ENCODE results near the gene NHP2.
"Not testable (repeated sequence)": the region's sequence is repeated elsewhere in the genome, so short reads cannot be mapped to it uniquely, and the experiment has no call there.

The NHP2 gene

GRCh38 chr5:178153530-178154340 is at the start of gene NHP2:
Gene NHP2, minus strand, starts transcription at chr5:178153885. Its CDS starts 68 bp downstream, at chr5:178153817.
- DNase-seq = peak; percentile 95

- DNase-seq = no peak
Observed at GRCh38 chr5:178202541-178202940, 48.9 kb upstream of the NHP2 start.

- DNase-seq = no peak
Observed at GRCh38 chr5:178201927-178202235, 48.2 kb upstream of the NHP2 start.

- DNase-seq = no peak
Observed at GRCh38 chr5:178201221-178201926, 47.7 kb upstream of the NHP2 start.

- DNase-seq = peak; percentile 36
Observed at GRCh38 chr5:178199581-178200434, 46.1 kb upstream of the NHP2 start.

- DNase-seq = no peak
Observed at GRCh38 chr5:178198706-178199105, 45.0 kb upstream of the NHP2 start.

- not testable (repeated sequence) for DNase-seq
Observed at GRCh38 chr5:178198151-178198550, 44.5 kb upstream of the NHP2 start.

GRCh38 chr5:178196986-178197385 is 43.3 kb upstream of the NHP2 start:
- no peak for DNase-seq

- no peak for DNase-seq
Observed at GRCh38 chr5:178196281-178196812, 42.7 kb upstream of the NHP2 start.

- DNase-seq = no peak
Observed at GRCh38 chr5:178194026-178194425, 40.3 kb upstream of the NHP2 start.

GRCh38 chr5:178193251-178193809 is 39.6 kb upstream of the NHP2 start:
- no peak for DNase-seq

- DNase-seq = no peak
Observed at GRCh38 chr5:178192787-178193186, 39.1 kb upstream of the NHP2 start.

GRCh38 chr5:178192244-178192643 is 38.6 kb upstream of the NHP2 start:
- no peak for DNase-seq

- no peak for DNase-seq
Observed at GRCh38 chr5:178191661-178192060, 38.0 kb upstream of the NHP2 start.

GRCh38 chr5:178189433-178189832 is 35.7 kb upstream of the NHP2 start:
- no peak for DNase-seq

GRCh38 chr5:178187014-178187413 is 33.3 kb upstream of the NHP2 start, which contains the start of gene GMCL2:
Gene GMCL2, minus strand, starts transcription at chr5:178187371. Its CDS starts 72 bp downstream, at chr5:178187299.
- no peak for DNase-seq

- DNase-seq = no peak
Observed at GRCh38 chr5:178186427-178186826, 32.7 kb upstream of the NHP2 start.

- DNase-seq = no peak
Observed at GRCh38 chr5:178182158-178182876, 28.6 kb upstream of the NHP2 start.

- DNase-seq = no peak
Observed at GRCh38 chr5:178180141-178180863, 26.6 kb upstream of the NHP2 start.

- no peak for DNase-seq
Observed at GRCh38 chr5:178177569-178177968, 23.9 kb upstream of the NHP2 start.

GRCh38 chr5:178176791-178177190 is 23.1 kb upstream of the NHP2 start:
- no peak for DNase-seq

Measured in NCI-H1694 treated with DMSO at 0.1 percent for 48 hours (cell line).